GM18511 (cell line): ENCODE data around the gene SERPINA7.
"Not testable (repeated sequence)": the region's sequence is repeated elsewhere in the genome, so short reads cannot be mapped to it uniquely, and the experiment has no call there.

ENCODE experiments used
- ATAC-seq: cut with Tn5 transposase; IDR thresholded peaks from one replicate; pipeline ENCODE4 v1.9.1; 2021; ENCODE audit warnings: mild to moderate bottlenecking, moderate library complexity; ENCODE audit not compliant: unreplicated experiment

The SERPINA7 gene

GRCh38 chrX:106038625-106039024 is at the start of gene SERPINA7:
TSS of gene SERPINA7 (minus strand) at chrX:106038727. CDS start at chrX:106037058, 1,669 bp downstream.
- ATAC-seq = no peak

GRCh38 chrX:106069048-106069447 is 30.5 kb upstream of the SERPINA7 start:
- no peak for ATAC-seq

- no peak for ATAC-seq
Measured at GRCh38 chrX:106050054-106050453, 11.5 kb upstream of the SERPINA7 start.

GRCh38 chrX:106042296-106042695 is 3.8 kb upstream of the SERPINA7 start:
- ATAC-seq = no peak

- ATAC-seq = no peak
Measured at GRCh38 chrX:106040861-106041260, 2.3 kb upstream of the SERPINA7 start.

GRCh38 chrX:106039920-106040319 is 1.4 kb upstream of the SERPINA7 start:
- no peak for ATAC-seq

- ATAC-seq = no peak
Measured at GRCh38 chrX:106037835-106038473, 573 bp downstream of the SERPINA7 start.

- ATAC-seq = no peak
Measured at GRCh38 chrX:106036716-106037115, 1.8 kb downstream of the SERPINA7 start.

- ATAC-seq = no peak
Measured at GRCh38 chrX:106035064-106035463, 3.5 kb downstream of the SERPINA7 start.

- no peak for ATAC-seq
Measured at GRCh38 chrX:106023947-106024346, 14.6 kb downstream of the SERPINA7 start.

GRCh38 chrX:106022238-106022637 is 16.3 kb downstream of the SERPINA7 start:
- no peak for ATAC-seq

- no peak for ATAC-seq
Measured at GRCh38 chrX:106014119-106014775, 24.3 kb downstream of the SERPINA7 start.

- ATAC-seq = no peak
Measured at GRCh38 chrX:106009145-106009544, 29.4 kb downstream of the SERPINA7 start.

GRCh38 chrX:106007815-106008214 is 30.7 kb downstream of the SERPINA7 start:
- no peak for ATAC-seq

GRCh38 chrX:106005684-106006083 is 32.8 kb downstream of the SERPINA7 start:
- no peak for ATAC-seq

- ATAC-seq = not testable (repeated sequence)
Measured at GRCh38 chrX:106000609-106001008, 37.9 kb downstream of the SERPINA7 start.

- ATAC-seq = no peak
Measured at GRCh38 chrX:106000203-106000602, 38.3 kb downstream of the SERPINA7 start.

GRCh38 chrX:105999294-105999693 is 39.2 kb downstream of the SERPINA7 start:
- no peak for ATAC-seq

- not testable (repeated sequence) for ATAC-seq
Measured at GRCh38 chrX:105988487-105988886, 50.0 kb downstream of the SERPINA7 start.
